HG02571 (cell line): ENCODE results near the gene NFATC1.
"Not testable (repeated sequence)": the region's sequence is repeated elsewhere in the genome, so short reads cannot be mapped to it uniquely, and the experiment has no call there.

ENCODE experiments used
- ATAC-seq: cut with Tn5 transposase; IDR thresholded peaks from one replicate; pipeline ENCODE4 v1.9.1; 2021; ENCODE audit warnings: mild to moderate bottlenecking, moderate library complexity; ENCODE audit not compliant: unreplicated experiment

Gene NFATC1

DNA sequence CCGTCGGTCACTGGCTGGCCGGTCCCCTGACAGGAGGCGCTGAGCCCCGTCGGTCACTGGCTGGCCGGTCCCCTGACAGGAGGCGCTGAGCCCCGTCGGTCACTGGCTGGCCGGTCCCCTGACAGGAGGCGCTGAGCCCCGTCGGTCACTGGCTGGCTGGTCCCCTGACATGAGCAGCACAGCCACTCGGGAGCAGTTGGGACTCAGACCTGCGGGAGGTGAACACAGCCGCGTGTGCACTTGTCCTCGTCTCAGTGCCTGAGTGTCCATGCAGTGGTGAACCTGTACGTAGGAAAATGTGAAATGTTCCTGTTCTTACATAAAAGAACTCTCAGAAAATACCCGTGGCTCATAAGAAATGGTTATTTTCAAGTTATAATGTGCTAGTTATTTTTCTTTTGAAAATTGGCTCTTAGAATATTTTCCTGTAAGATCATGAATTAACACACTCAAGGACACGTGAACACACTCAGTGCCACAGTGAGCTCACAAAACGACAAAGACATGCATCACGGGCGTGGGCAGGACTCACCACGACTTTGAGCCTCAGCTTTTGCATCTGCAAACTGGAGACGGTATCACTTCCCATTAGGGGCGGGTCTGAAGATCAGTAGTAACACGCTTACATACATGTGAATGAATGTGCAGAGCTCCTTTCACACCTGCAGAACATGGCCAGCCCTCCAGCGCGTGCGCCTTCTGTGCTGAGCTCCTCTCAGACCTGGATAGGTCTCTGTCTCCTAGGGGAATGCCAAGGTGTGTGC is 21.1 kb upstream of the NFATC1 start:
- ATAC-seq: peak; percentile 76

DNA sequence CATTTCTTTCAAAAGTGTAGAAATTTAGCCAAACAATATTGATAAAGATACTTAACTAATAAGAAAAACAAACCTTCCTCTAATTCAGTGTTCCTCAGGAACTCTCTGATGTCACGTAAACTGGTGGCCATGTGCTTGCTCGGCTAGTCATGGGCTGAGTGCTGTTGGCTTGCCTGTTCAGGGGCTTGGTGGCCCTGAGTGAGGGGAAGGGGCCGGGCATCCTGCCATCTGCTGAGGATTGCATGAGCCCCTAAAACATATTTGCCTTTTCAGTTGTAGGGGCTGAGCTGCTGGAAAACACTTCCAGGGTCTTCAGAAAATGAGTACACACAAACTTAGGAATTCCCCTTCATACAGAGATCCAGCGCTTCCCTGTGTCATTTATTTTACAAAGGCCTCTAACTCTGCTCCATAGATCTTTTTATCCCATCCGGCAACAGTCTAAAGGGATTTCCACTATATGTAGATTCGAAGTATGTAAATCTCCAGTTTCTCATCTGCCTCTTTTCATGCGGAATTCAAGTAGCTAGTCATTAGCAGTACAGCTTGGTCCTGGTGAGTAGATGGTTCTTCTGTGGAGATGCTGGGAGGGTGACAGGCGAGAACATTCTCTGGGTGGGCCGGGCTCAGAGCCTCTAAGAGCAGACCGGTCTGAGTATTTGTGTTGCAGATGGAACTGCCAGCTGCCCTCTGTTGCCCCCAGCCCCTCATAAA is 20.1 kb upstream of the NFATC1 start:
- no peak for ATAC-seq

DNA sequence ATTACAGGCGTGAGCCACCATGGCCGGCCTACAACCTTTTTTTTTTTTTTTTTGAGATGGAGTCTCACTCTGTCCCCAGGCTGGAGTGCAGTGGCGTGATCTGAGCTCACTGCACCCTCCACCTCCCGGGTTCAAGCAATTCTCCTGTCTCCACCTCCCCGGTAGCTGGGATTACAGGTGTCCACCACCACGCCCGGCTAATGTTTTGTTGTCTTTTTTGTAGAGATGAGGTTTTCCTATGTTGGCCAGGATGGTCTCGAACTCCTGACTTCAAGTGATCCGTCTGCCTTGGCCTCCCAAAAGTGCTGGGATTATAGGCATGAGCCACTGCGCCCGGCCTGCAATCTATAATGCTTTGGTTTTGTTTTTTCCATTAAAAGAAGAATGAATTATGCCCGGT is 19.1 kb upstream of the NFATC1 start:
- not testable (repeated sequence) for ATAC-seq

DNA sequence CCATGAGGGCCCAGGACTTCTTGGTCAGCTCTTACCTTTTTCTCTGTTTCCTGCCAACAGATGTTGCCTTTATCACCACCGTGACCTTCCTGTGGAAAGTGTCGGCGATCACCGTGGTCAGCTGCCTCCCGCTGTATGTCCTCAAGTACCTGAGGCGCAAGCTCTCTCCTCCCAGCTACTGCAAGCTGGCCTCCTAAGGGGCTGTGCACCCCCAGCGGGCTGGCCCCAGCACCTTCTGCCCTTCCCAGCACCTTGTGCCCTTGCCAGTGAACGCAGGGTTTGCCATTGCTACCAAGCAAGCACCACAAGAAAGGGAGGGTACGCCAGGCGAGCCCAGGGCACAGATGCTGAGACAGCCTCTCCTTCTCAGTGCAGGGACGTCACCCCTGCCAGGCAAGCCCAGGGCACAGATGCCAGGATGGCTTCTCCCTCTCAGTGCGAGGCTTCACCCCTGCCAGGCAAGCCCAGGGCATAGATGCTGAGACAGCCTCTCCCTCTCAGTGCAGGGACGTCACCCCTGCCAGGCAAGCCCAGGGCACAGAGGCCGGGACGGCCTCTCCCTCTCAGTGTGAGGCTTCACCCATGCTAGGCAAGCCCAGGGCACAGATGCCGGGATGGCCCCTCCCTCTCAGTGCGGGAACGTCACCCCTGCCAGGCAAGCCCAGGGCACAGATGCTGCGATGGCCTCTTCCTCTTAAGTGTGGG is 18.4 kb upstream of the NFATC1 start:
- no peak for ATAC-seq

DNA sequence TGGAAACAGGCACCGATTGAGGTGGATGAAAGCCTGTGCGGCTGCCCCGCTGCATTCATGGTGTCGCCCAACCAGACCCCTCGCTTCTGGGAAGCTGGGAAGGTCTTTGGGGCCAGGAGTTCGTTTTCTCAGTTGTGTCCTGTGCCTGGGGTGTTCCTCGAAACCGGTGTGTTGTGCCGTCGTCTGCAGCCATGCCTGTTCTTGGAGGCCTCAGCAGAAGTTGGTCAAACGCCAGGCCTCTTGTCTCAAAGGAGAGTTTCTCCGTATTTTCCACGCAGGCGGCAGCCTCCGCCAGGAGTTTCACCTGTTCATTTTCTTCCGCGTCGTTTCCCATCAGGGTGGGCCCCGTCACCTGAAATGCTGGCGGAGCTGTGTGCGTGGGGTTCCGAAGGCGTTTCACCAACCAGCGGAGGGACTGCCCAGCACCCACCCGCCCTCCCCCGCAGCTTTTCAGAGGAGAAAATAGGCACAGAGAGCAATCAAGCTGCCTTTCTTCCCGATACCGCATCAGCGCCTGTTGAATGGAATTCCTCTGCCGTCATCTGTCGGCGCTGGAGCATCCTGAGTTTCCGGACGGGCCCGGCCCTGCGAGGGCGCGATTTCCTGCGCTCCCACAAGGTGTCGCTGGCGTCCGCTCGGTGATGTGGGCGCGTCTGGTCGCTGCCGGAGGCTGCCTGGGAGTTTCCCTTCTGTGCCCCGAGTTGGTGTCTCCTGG is 17.0 kb upstream of the NFATC1 start:
- peak; percentile 61 for ATAC-seq

DNA sequence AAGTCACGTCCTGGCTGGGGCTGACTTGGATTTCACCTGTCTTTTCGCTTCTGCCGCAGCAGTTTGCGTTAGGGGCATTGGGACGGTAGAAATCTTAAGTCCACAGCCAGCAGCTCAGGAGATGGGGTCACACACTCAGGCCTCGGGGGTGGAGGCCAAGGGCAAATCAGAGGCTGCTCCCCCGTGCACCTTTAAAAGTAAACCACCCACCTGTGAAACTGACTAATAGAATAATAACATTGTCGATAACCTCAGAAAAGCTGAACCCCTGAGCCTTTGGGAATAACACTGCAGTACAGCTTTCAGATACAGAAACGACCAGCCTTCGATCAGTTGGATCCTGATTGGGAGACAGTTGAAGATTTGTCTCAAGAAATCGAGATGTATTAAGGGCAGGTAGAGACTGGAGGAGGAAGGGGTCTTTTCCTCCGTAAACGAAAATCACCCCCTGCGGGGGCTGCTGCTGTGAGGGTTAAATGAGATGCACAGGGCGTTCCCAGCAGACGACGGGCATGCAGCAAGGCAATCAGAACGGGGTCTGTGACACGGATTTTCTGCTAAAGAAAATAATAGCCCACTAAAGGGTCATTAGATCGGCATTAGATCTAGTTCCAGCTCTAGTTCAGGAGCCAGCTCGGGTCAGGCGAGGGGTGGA is 16.4 kb upstream of the NFATC1 start:
- no peak for ATAC-seq

DNA sequence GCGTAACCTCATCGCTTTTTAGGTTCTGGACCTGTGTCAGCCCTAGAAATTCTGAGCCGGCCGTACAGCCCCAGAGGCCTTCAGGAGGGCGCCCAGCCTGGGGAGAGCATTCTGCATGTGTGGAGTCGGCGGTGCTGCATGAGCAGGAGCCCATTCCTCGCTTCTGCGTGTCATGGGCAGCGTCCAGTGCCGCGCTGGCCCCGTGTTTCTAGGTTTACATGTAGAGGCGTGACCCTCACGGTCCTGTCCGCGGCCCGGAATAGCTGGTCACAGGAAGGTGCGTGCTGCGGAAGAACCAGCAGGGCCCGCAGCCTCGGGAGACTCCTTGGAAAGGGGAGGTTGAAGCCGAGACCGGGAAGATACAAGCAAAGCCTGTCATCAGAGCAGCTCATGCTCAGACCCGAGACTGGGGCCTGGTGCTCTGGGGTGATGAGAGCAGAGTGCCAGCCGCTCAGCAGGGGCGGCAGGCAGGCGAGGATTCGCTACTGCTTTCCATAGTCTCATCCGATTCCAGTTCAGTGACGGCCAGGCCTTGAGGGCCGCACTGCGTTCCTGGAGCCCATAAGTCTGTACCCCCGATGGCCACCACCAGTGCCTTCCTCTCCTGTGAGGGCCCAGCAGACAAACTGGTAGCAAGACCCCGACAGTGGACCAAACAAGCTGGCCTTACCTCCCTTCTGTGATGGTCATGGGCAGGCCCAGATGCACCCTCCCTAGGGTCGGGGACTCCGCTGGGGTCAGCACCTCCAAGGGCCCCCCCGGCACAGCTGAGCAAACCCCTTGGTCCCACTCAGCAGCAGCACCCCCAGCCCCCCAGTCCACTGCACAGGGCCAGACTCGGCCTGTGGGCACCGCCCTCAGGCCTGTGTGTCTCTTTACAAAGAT is 15.6 kb upstream of the NFATC1 start:
- ATAC-seq: no peak

DNA sequence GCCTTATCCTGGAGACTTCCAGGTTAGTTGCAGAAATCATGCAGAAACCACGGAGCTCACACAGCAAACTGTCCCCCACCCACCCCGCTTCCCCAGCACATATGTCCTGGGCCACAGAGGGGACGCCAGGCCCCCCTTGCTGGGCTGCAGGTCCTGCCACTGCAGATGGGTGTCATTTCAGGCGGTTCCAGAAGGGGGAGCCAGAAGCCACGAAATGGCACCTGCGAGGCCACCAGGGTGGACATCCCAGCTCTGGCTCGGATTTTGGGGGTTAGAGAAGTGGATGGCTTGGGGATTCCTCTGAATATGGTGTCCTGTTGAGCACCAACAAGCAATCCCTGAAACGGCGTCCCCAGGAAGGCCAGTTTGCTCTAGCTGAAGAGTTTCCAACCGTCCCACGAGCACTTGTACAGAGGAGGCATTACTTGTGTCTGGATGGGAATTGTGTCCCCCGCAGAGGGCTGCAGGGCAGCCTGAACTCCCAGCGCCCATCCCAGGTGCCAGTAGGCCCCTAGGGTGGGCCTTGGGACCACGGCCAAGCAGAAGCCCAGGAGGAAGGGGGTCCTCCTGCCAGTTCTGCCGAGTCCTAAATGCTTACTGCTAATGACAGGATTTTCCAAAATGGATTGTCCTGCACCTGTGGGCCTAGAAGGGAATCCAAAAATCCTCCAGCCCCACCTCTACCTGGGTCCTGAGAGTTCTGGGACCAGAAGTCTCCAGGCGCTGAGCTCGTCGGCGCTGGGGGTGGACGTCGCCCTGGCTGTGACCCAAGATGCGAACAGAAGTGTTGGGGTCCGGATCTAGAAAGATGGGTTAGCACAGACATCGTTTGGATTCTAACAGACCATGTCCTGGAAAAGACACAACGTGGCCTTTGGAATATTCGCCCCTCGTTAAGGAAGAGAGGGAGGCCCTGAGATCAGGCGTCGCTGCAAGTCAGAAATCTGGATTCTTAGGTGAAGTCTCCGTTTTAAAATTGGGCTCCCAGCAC is 14.6 kb upstream of the NFATC1 start:
- ATAC-seq: no peak

DNA sequence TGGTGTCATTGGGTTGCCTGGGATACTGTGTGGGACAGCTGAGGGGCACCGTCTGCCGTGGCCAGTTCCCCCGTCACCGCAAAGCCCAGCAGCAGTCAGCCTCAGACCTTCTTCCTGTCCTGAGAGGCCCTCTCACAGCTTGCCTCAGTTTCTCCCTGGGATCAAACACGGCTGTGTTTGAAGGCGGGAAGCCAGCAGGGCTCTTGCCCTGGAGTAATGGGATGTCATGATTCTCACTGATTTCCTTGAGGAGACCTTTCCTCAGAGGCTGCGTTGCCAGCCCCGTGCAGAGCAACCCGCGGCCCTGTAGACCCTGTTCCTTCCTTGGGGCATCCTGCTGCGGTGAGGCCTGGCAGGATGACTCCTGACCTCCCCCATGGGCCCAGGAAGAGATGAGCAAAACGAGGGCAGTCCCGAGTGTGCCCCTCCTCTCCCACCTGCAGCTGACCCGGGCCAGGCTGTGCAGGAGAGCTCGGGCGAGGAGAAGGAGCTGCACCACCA is 13.9 kb upstream of the NFATC1 start:
- ATAC-seq: no peak

DNA sequence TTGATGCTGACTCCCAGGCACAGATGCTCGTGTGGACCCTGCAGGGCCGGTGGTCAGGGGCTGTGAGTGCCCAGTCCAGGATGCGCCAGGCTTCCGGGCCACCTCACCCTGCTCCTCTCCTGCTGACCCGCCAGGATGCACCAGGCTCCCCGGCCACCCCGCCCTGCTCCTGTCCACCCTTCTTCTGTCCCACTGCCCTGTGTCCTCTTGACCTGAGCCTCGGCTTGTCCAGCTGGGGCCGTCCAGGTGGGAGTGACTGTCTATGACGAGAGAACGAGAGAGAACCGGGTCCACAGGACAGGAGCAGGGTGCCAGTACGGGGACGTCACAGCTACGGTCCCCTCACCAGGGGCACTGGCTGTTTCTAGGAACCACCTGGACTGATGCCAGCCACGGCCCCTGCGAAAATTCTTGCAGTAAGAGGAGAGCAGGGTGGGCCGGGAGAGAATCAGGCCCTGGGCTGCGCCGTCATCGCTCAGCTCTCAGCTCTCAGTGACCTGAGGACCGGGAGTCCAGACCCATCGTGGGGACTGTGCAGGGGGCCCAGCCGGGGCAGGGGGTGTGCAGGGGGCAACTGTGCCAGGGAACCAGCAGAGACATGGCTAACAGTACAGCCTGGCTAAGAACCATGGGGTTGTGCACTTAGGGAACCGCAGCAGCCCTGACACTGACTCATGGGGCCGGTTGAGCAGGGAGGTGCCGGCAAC is 12.9 kb upstream of the NFATC1 start:
- ATAC-seq: no peak

DNA sequence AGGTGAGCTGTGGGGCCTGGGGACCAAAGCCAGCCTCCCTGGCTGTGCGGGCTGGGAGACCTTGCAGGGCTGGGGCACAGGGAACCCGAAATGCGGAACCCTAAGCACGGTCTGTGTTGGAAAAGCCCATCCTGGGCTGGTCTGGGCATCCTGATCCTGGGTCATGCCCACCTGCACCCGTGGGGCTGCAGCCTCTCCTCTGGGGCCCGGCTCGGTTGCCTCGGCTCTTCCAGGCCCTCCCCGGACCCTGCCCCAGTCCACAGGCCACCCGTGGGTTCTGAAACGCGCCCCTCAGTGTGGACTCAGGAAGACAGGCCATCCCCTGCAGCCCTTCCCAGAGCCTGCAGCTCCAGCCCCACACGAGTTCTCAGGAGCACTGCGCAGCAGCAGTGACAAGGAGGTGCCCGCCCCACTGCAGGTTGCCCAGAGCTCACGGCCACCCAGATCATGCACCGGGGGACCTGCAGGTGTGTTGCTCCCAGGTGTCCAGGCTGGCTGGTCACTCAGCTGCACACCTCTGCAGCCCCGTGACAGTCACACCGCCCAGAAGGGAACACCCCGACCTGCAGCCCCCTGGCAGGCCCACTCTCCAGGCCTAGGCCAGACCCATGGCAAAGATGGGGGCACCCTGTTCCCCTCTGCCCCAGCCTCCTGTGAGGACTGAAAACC is 12.2 kb upstream of the NFATC1 start:
- ATAC-seq: no peak

DNA sequence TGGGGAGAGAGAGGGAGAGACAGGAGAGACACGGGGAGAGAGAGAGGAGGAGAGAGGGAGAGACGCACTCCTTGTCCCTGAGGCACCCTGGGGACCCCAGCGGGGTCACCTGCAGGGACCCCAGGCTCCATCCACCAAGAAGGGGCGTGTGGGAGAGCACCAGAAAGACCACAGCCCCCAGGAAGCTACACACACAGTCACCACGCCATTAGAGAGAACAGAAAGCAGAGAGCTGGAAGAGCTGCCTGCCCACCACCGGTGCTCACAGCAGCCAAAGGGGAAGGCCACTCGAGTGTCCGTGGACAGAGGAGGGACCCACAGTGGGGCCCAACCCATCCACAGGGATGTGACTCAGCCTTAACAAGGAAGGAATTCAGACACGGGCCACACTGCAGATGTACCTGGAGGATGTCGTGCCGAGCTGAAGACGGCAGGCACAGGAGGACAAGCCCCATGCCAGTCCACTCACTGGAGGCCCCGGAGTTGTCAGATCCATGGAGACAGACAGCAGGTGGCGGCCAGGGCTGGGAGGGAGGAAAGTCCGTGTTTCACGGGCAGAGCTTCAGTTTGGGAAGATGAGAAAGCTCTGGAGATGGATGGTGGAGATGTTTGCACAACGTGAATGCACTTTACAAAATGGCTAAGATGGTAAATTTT is 11.5 kb upstream of the NFATC1 start:
- ATAC-seq: no peak

DNA sequence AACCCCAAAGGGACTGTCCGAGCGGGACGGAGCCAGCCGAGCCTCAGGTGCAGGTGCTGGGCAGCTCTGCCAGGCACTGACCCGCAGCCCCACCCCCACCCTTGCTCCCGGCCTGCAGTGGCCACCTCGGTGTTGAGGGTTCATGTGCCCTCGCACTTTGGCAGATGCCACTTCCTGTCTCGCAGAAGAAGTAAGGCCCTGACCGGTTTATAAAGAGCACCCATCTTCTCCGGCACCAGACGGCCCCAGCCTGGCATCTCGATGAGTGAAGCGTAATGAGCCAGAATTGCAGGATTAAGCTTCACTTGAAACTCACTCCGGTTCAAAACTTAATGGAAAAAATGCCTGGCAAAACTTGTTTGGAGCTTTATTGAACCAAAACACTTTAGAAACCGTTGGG is 10.9 kb upstream of the NFATC1 start:
- no peak for ATAC-seq

DNA sequence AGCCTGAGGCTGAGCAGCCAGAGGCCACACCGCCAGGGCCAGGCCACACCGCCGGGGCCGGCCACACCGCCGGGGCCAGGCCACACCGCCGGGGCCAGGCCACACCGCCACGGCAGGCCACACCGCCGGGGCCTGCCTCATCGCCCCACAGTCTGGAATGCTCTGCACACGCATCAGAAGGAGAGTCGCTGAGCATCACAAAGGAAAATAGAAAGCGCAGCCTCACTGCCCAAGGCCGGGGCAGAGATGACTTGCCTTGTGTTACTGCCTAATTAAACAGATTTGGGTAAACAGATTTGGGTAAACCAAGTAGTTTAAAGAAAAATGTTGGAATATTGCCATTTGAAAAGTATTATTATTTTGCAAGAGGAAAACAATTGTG is 10.4 kb upstream of the NFATC1 start:
- no peak for ATAC-seq

DNA sequence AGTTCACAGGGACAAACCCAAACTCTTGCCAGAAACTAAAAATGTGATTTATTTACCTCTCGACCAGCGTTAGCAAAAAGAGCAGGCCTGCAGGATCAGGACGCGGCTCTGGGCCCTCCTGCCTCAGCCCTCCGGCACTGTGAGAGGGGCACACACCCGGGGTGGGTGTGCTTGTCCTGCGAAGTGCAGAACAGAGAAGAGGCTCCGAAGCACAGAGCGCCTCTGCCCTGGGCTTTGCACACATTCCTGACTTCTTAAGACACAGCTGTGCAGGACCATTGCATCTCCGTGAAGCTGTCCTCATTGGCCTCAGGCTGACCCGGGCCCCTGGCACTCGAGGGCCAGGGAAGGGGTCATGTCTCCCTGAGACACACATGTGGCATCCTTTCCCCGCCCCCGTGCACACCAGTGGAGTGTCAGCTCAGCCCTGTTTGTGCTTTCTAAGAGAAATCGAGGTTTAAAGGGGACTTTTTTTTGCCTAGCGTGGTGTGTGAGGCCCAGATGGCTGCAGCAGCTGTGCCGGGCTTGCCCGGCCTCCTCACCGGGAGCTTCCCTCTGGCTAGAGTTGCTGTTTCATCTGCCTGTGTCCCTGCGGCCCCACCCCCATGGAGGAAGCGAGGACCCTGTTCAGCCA is 9.9 kb upstream of the NFATC1 start:
- ATAC-seq: no peak

DNA sequence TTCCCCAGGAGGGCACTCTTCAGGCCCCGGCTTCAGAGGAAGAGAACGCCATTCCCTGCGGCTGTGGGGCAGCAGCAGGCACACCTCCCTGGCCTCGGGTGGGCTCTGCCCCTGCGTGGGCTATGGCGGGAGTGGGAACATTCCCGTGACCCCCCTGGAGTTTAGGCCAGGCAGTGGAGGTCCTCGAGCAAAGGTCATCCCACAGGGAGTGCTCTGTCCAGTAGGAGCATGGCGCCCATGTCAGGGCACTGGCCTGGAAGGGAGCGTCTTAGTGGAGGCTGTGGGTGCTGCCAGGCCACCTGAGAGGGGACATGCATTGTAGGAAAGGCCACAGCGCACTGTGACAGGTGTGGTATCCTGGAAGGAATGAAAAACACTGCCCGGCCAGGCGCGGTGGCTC is 9.2 kb upstream of the NFATC1 start:
- no peak for ATAC-seq
